Thymus (tissue), 11 donors: ENCODE data around the gene ZGLP1. TPM values are rescaled to one million over a fixed set of nuclear protein-coding genes. Genes with fewer than 3 reads are reported as not detected.

Source experiments
- DNase-seq, 9 donors: peaks; one replicate each; pipeline ENCODE4 v3.0.0-alpha.2; 2013; ENCODE audit warnings: low spot score in 9 of 9, low read depth in 6 of 9, missing footprints in 1 of 9
- H3K27ac ChIP-seq, 2 donors: one replicate each; pipeline ENCODE4 v1.5.1; 2013; ENCODE audit warnings: control low read depth in 1 of 2, low read depth in 1 of 2, low read length in 1 of 2, mild to moderate bottlenecking in 1 of 2, moderate library complexity in 1 of 2
- H3K27me3 ChIP-seq, 2 donors: one replicate each; pipeline ENCODE4 v1.5.1; 2013; ENCODE audit warnings: low read length in 1 of 2; ENCODE audit not compliant: control insufficient read depth in 2 of 2, insufficient read depth in 1 of 2
- H3K36me3 ChIP-seq, 2 donors: one replicate each; pipeline ENCODE4 v1.5.1; 2013; ENCODE audit warnings: low read length in 1 of 2, mild to moderate bottlenecking in 1 of 2, moderate library complexity in 1 of 2; ENCODE audit not compliant: control insufficient read depth in 2 of 2, insufficient read depth in 2 of 2
- H3K4me1 ChIP-seq, 2 donors: one replicate each; pipeline ENCODE4 v1.5.1; 2013; ENCODE audit warnings: low read length in 2 of 2; ENCODE audit not compliant: control insufficient read depth in 2 of 2, insufficient read depth in 2 of 2
- H3K4me3 ChIP-seq, 2 donors: one replicate each; pipeline ENCODE4 v1.5.1; 2013; ENCODE audit warnings: low read length in 2 of 2, control low read depth in 1 of 2, mild to moderate bottlenecking in 1 of 2
- H3K9me3 ChIP-seq, 2 donors: one replicate each; pipeline ENCODE4 v1.5.1; 2013; ENCODE audit warnings: low read length in 1 of 2, mild to moderate bottlenecking in 1 of 2; ENCODE audit not compliant: control insufficient read depth in 2 of 2, insufficient read depth in 1 of 2
- whole genome bisulfite sequencing: extraction: QIAGEN DNeasy Blood & Tissue Kit; methylation state at CpG from one replicate; pipeline ENCODE4 v1.1.7; 2013; 5-methylcytosine and 5-hydroxymethylcytosine counted together
- polyA plus RNA-seq: library from polyadenylated mRNA; stranded (reverse); fragments of 200-250 nt; gene quantifications from one replicate; pipeline ENCODE4 v1.2.3, GENCODE V29; 2013
- total RNA-seq: library from RNA; stranded (reverse); fragments of 120-200 nt; gene quantifications from one replicate; pipeline ENCODE4 v1.2.4, GENCODE V29; 2013
- donor health status: healthy.

Gene ZGLP1
- total and polyA plus RNA-seq, 2 donors: 2.3 to 29.8 TPM

- 37% methylated on average over 14 of the region's 14 CpGs for WGBS
- no peak overlapping the region for H3K27ac ChIP-seq
- H3K36me3 ChIP-seq: no peaks in the 10 kb centered on the region
- H3K27me3 ChIP-seq: peaks cover 26 to 52% of the 10 kb centered on the region in 2 donors
- H3K9me3 ChIP-seq: peaks cover 0 to 10% of the 10 kb centered on the region in 2 donors
- no peak for DNase-seq
- no peak overlapping the region for H3K4me3 ChIP-seq
- H3K4me1 ChIP-seq: peaks cover 9 to 14% of the 10 kb centered on the region in 2 donors
These were observed 9.8 kb downstream of the ZGLP1 start for GRCh38 chr19:10299545-10300458.

GRCh38 chr19:10295847-10296591 lies 13.6 kb downstream of the ZGLP1 start:
- Histone ChIP-seq H3K36me3 (no peaks in the 10 kb centered on the region), H3K27ac (no peak overlapping the region)
- no peak for DNase-seq

GRCh38 chr19:10295305-10295846 lies 14.2 kb downstream of the ZGLP1 start:
- no peak overlapping the region for H3K27ac ChIP-seq
- DNase-seq: peak in 1 of 9 donors; percentile 63
- 2% methylated on average over 48 of the region's 48 CpGs for WGBS
- H3K4me3 ChIP-seq: peak overlapping the region; percentile 16 to 31
- peaks cover 28 to 45% of the 10 kb centered on the region in 2 donors for H3K4me1 ChIP-seq
- H3K27me3 ChIP-seq: peaks cover 68 to 96% of the 10 kb centered on the region in 2 donors
- H3K9me3 ChIP-seq: peaks cover 2 to 40% of the 10 kb centered on the region in 2 donors
- H3K36me3 ChIP-seq: no peaks in the 10 kb centered on the region

More at GRCh38 chr19:10295847-10296591, 13.6 kb downstream of the ZGLP1 start:
- H3K27me3 ChIP-seq: peaks cover 61 to 89% of the 10 kb centered on the region in 2 donors
- peaks cover 25 to 39% of the 10 kb centered on the region in 2 donors for H3K4me1 ChIP-seq
- H3K9me3 ChIP-seq: peaks cover 2 to 34% of the 10 kb centered on the region in 2 donors
- peak overlapping the region; percentile 16 to 31 for H3K4me3 ChIP-seq
- 14% methylated on average over 58 of the region's 58 CpGs for WGBS

- Histone ChIP-seq H3K9me3 (peaks cover 2 to 46% of the 10 kb centered on the region in 2 donors), H3K27me3 (peaks cover 75 to 97% of the 10 kb centered on the region in 2 donors)
- no peak for DNase-seq
These were observed 15.3 kb downstream of the ZGLP1 start for GRCh38 chr19:10294368-10294697.

GRCh38 chr19:10293637-10294367 lies 15.8 kb downstream of the ZGLP1 start:
- WGBS: 19% methylated on average over 49 of the region's 49 CpGs
- no peak overlapping the region for H3K27ac ChIP-seq
- no peaks in the 10 kb centered on the region for H3K36me3 ChIP-seq
- peaks cover 2 to 51% of the 10 kb centered on the region in 2 donors for H3K9me3 ChIP-seq
- DNase-seq: no peak
- peaks cover 33 to 59% of the 10 kb centered on the region in 2 donors for H3K4me1 ChIP-seq
- H3K4me3 ChIP-seq: no peak overlapping the region
- peaks cover 81 to 98% of the 10 kb centered on the region in 2 donors for H3K27me3 ChIP-seq

More at GRCh38 chr19:10294368-10294697, 15.3 kb downstream of the ZGLP1 start:
- Histone ChIP-seq H3K27ac (no peak overlapping the region), H3K36me3 (no peaks in the 10 kb centered on the region), H3K4me3 (no peak overlapping the region), H3K4me1 (peaks cover 28 to 53% of the 10 kb centered on the region in 2 donors)
- 8% methylated on average over 25 of the region's 25 CpGs for WGBS

- peak overlapping the region in 1 of 2 donors; percentile 25 for H3K4me3 ChIP-seq
- peaks cover 89 to 100% of the 10 kb centered on the region in 2 donors for H3K27me3 ChIP-seq
- H3K36me3 ChIP-seq: no peaks in the 10 kb centered on the region
- peaks cover 2 to 58% of the 10 kb centered on the region in 2 donors for H3K9me3 ChIP-seq
- no peak overlapping the region for H3K27ac ChIP-seq
- WGBS: 19% methylated on average over 56 of the region's 56 CpGs
- no peak for DNase-seq
- peaks cover 36 to 66% of the 10 kb centered on the region in 2 donors for H3K4me1 ChIP-seq
These were observed 16.6 kb downstream of the ZGLP1 start for GRCh38 chr19:10292789-10293636.

- DNase-seq: peak in 2 of 9 donors; percentile 47 to 56
- Histone ChIP-seq H3K9me3 (peaks cover 2 to 65% of the 10 kb centered on the region in 2 donors), H3K4me1 (peaks cover 40 to 71% of the 10 kb centered on the region in 2 donors), H3K36me3 (no peaks in the 10 kb centered on the region), H3K4me3 (peak overlapping the region in 1 of 2 donors; percentile 25), H3K27me3 (peaks cover 95 to 100% of the 10 kb centered on the region in 2 donors), H3K27ac (no peak overlapping the region)
- 4% methylated on average over 45 of the region's 45 CpGs for WGBS
These were observed 17.3 kb downstream of the ZGLP1 start for GRCh38 chr19:10292206-10292788.
